Stimulated activated CD8-positive, alpha-beta memory T cell treated with anti-CD3 and anti-CD28 coated beads, Interleukin-15, amount 100 ng/mL, for 1 hour (primary cell): ENCODE measurements around the gene ANGPTL2.

ENCODE experiments used
- DNase-seq: peaks from one replicate; pipeline ENCODE4 v3.0.0-alpha.2; 2020; ENCODE audit warnings: low read depth

ANGPTL2 gene

GRCh38 chr9:127136081-127136879 lies 13.8 kb upstream of the ANGPTL2 start:
- DNase-seq, result no peak

- no peak for DNase-seq
Observed at GRCh38 chr9:127135056-127135745, 12.8 kb upstream of the ANGPTL2 start.

DNA sequence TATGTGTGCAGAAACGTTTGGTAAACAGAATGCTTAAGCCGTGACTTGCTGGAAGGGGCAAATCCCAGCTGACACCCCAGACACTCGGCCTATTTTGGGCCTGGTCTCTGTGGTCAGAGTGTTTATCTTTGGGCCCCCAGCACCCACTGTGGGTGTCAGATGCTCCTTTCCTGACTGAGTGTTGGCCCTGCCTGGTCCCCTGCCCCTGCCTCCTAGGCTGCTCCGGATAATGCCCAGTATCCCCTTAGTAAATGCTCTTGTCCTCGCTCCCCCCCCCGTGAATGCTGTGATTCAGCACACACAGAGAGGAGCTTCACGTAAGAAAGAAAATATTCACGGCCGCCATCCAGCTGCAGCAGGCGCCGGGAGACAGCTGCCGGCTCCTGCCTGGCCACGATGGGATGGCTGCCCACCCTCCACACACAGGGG lies 11.3 kb upstream of the ANGPTL2 start:
- DNase-seq, result no peak

GRCh38 chr9:127132921-127133647 lies 10.6 kb upstream of the ANGPTL2 start:
- no peak for DNase-seq

DNA sequence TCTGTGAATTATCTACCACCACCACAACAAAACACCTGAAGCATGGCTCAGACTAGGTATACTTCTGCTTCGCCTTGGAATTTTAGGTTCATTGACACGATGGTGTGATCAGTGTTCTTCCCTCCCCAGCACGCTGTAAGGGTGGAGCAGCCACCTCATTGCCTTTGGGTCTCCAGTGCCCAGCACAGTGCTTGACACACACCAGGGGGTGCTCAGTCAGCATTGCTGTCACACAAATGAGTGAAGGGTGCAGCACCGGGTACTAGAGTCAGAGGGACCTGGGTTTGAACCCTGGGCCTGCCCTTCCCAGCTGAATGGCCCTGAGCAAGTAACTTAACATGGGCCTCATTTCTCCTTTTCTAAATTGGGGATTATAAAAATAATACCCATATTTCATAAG lies 9.9 kb upstream of the ANGPTL2 start:
- no peak for DNase-seq

DNA sequence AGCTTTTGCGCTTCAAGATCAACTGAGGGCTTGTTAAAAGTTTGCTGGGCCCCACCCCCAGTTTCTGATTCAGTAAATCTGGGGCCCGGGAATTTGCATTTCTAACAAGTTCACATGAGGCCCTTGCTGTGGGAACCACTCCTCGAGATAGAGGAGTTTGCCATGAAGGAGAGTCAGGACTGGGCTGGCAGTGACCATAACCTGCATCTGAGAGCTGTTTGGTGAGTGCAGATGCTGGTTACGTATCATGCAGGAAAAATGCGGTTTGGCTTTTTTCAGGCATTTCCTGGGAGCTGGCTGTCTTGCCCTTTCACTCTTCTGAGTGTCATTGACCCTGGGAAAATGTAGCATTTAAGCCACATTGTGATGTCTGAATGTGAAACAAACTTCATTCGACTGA lies 9.4 kb upstream of the ANGPTL2 start:
- no peak for DNase-seq

DNA sequence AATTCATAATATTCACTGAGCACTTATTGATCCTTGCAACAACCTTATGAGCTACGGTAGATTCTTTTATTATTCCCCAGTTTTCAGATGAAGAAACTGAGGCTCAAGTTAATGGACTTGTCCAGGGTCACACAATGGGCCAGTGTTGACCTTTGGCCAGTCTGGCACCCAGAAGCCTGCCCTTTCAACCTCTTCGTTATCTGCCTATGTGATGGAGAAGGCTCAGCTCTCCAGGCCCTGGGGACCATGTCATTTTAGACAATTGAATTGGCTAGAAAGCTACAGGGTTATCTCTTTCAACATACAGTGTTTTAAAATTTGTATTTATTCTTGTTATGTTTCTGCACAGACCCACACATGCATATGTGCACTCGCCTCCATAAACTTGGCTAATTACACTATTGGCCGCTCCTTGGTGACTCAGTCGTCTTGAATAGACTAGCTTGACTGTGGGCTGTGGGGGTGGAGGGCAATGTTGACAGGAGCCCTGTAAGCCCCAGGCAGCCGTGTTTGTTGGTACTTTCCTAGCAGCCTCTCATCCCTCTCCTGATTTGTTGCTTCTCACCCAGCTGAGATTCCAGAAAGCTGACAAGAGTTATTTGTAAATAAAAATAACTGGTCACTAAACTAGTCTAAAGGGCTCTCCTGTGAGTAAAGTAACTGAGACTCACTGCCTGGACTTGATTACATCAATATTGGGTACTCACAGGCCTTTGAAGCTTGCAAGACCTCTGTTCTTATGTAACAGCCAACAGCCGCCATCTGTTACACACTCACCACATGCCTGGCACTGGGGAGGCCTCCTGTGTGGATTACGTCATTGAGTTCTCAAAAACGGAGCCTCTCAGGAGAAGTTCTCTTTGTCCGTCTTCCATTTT lies 8.5 kb upstream of the ANGPTL2 start:
- DNase-seq, result no peak

DNA sequence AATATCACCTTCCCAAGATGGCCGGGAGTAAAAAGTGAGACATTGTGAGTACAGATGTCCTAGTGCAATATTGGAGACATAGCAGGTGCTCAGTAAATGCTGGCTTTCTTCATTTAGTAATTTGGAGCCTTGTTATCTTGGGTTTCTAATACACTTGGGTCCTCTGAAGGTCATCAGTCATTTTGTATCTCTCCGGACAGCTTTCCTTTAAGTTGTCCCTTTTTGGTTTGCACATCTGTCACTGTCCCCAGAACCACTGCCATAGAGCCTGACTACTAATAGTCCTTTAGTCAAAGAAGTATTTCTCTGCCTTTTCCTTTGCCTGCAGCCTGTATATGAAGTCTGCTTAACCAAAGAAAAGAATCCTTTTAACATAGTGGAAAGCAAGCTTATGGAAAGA lies 7.8 kb upstream of the ANGPTL2 start:
- DNase-seq, result no peak

GRCh38 chr9:127129718-127130085 lies 7.3 kb upstream of the ANGPTL2 start:
- no peak for DNase-seq

GRCh38 chr9:127129073-127129717 lies 6.8 kb upstream of the ANGPTL2 start:
- DNase-seq, result no peak

GRCh38 chr9:127128341-127129072 lies 6.1 kb upstream of the ANGPTL2 start:
- DNase-seq, result no peak

- DNase-seq, result no peak
Observed at GRCh38 chr9:127126971-127127370, 4.5 kb upstream of the ANGPTL2 start.

DNA sequence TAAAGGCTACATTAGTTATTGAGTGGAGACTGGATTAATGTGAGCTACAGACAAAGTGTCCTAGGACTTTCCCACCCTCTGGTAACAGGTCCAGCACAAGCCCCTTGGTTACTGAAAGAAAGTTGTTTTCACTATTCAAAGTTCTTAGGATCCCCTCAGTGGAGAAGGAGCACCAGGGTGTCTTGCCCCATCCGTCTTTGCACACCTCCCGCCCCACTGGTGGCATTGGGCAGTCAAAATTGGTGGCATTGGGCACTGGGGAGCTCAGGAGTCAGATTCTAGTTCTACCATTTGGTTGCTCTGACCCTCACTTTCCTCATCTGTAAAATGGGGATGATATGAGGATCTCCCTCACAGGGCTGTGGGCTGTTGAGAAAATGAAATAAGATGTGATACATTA lies 2.4 kb upstream of the ANGPTL2 start:
- DNase-seq, result no peak

GRCh38 chr9:127124111-127124531 lies 1.7 kb upstream of the ANGPTL2 start:
- no peak for DNase-seq

DNA sequence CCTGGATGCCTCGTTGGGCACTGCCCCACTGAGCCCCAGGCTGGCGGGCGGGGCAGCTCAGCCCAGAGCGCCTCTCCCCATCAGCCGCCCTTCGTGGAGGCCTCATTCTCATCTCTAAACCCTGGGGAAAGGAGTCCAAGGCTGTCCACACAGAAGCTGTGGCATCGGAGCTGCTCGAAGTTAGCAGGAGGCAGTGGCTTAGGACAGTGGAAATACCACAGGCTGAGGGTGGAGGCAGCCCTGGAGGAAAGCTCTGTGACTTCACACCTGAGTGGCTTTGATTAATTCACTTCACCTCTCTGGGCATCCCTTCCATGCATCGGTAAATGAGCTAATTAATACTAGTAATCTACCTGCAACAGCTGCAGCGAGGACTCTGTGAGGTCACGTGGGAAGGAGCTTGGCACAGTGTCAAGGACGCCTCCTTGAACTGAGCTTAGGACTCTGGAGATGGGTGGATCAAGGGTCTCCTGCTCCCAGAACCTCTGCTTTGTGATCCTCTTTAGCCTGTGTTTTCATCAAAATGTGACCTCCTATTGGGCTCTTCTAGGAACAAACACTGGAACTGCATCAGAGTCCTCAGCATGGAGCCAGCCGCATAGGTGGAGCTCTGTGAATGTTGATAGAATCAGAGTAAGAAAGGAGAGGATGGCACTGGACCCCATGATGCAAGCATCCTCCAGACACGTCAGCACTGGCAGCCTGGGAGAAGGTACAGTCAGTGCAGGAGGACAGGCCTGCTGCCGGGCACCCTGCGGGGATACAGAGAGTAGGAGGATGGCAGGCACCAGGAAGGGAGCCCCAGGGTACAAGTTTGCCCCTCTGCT lies 842 bp upstream of the ANGPTL2 start:
- no peak for DNase-seq

DNA sequence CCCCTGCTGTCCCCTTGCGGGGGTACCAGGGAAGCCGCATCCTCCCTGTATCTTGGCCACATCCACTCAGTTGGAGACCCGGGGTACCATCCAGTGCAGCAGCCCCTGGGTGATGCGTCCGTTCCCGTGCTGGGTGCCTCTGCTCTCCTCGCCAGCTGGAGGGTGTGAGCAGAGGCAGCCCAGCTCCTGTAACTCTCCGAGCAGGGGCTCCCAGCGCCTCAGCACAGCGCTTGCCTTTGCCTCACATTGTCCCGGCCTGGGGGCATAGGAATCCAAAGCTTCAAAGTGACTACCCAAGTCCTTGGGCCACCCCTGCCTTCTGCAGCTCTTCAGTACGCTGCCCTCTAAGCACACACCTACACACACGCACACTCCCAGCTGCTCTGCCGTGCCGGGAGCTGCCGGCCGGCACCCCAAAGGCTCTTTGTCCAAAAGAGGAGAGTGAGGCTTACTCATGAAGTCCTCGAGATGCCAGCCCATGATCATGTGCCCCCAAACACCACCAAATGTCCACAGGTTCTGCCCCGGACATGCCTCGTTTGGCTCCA lies 733 bp downstream of the ANGPTL2 start:
- DNase-seq, result no peak

GRCh38 chr9:127119320-127119709 lies 3.1 kb downstream of the ANGPTL2 start:
- no peak for DNase-seq

DNA sequence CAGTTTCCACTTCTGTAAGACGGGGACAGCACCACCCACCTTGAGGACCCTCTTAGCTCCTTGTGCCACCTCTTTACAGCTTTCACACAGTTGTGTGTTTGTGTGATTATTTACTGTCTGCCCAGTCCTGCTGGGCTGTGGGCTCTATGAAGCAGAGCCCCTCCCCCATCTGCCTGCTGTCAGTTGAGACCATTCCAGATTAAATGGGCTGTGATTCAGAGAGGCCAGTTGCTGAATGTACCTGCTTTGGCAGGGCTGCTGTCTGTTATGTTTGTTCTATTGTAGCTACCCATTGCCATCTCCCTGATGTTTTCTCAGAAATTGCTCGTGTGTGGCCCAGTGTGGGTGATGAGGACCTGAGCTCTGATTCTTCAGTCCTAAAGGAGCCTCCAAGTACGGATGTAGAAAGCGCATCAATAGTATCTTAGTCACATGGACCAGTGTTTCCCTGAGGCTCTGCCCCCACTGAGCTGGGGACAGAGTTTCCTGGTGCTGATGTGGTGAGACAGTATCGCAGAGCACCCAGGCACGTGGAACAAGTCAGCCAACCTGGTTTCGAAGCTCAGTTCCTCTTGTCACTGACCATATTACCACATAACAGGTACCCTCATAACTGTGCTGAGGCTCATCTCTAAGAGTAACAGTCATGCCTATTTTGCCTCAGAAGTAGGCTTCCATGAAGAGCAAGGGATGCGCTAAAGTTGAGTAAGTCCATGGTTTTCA lies 3.7 kb downstream of the ANGPTL2 start:
- DNase-seq, result no peak

DNA sequence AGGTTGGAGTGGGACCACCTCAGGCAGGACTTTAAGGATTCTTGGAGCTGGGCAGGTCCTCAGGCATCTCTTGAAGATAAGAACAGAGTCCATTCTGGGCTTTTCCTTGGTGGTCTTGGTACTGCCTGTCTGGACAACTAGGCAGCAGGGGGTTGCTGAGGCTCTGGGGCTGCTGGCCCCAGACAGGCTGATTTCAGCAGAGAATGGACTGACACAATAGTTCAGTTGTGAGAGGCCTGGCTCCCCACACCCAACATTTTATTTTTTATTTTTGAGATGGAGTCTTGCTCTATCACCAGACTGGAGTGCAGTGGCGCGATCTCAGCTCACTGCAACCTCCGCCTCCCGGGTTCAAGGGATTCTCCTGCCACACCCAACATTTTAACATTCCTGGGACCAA lies 4.6 kb downstream of the ANGPTL2 start:
- no peak for DNase-seq
